H1 (cell line): Measurements from ENCODE around the gene ZBTB18. TPM values are rescaled to one million over a fixed set of nuclear protein-coding genes. Genes with fewer than 3 reads are reported as not detected.

Experiments used
- KDM5A ChIP-seq: fragments of 200-600 bp; IDR thresholded peaks from 2 replicates; pipeline ENCODE4 v1.7.1; 2012; ENCODE audit warnings: mild to moderate bottlenecking, low read length, inconsistent platforms, mixed read lengths
- polyA plus RNA-seq, 7 experiments: library from polyadenylated mRNA; depleted of rRNA in 3 of 7; stranded (reverse) in 5 of 7; unstranded in 2 of 7; fragments of >200 nt in 5 of 7; fragments of 200-250 nt in 2 of 7; gene quantifications; 1 replicate in 5 of 7; 2 replicates in 1 of 7; 4 replicates in 1 of 7; pipeline versions ENCODE4 v1.2.1 to v1.2.3, GENCODE V29; 2011 to 2013; ENCODE audit warnings: missing spikeins in 2 of 7, mixed read lengths in 2 of 7
- total RNA-seq: library from RNA; stranded (reverse); fragmentation: NEBNext Ultra II Directional; extraction: Animal tissue kit (Norgen Biotek cat#: 25700); gene quantifications from 2 replicates; pipeline ENCODE4 v1.2.1, GENCODE V29; 2021

ZBTB18 gene
- total and polyA plus RNA-seq, 2 of the 8 experiments (the other 6 are each of a cell fraction or from before 2014, with no cell fraction given), result 8.5 to 14.4 TPM

GRCh38 chr1:244092964-244093638, 42.0 kb downstream of the ZBTB18 start (continued):
- TF ChIP-seq KDM5A, result no peak
- TF ChIP-seq, all 59 proteins: peak for 0
